HepG2 (cell line): Measurements from ENCODE around the gene ZBED5. TPM values are rescaled to one million over a fixed set of nuclear protein-coding genes. Genes with fewer than 3 reads are reported as not detected.

Experiments used
- CHCHD3 ChIP-seq: sonication (generic); formaldehyde crosslinking; IDR thresholded peaks from 2 replicates; pipeline ENCODE4 v1.8.0; 2022; ENCODE audit warnings: mild to moderate bottlenecking, missing genetic modification reagents, moderate library complexity
- GZF1 ChIP-seq: sonication (generic); formaldehyde crosslinking; IDR thresholded peaks from 2 replicates; pipeline ENCODE4 v1.5.1; 2020; ENCODE audit warnings: mild to moderate bottlenecking, missing genetic modification reagents
- HHEX ChIP-seq: IDR thresholded peaks from 2 replicates; pipeline ENCODE4 v1.6.1; 2016; ENCODE audit warnings: control low read depth
- HOXA9 ChIP-seq: sonication (generic); formaldehyde crosslinking; IDR thresholded peaks from 2 replicates; pipeline ENCODE4 v1.8.1; 2022; ENCODE audit warnings: missing genetic modification reagents, mild to moderate bottlenecking, moderate library complexity, borderline replicate concordance
- KAT7 ChIP-seq: IDR thresholded peaks from 2 replicates; pipeline ENCODE4 v1.6.1; 2018; ENCODE audit warnings: borderline replicate concordance, missing compliant biosample characterization
- MXI1 ChIP-seq: IDR thresholded peaks from 3 replicates; pipeline ENCODE4 v1.6.1; 2012; ENCODE audit warnings: low read depth, low read length, inconsistent platforms, borderline replicate concordance
- PHF8 ChIP-seq: sonication (generic); formaldehyde crosslinking; IDR thresholded peaks from 2 replicates; pipeline ENCODE4 v1.5.0; 2020; ENCODE audit warnings: missing genetic modification reagents
- PRMT3 ChIP-seq: sonication (generic); formaldehyde crosslinking; IDR thresholded peaks from 2 replicates; pipeline ENCODE4 v1.8.1; 2022; ENCODE audit warnings: low read depth, mild to moderate bottlenecking, moderate library complexity, missing genetic modification reagents, borderline replicate concordance
- SATB2 ChIP-seq: sonication (generic); formaldehyde crosslinking; IDR thresholded peaks from 2 replicates; pipeline ENCODE4 v1.5.0; 2020; ENCODE audit warnings: missing genetic modification reagents
- SETDB1 ChIP-seq: sonication (generic); formaldehyde crosslinking; IDR thresholded peaks from 2 replicates; pipeline ENCODE4 v1.5.1; 2020; ENCODE audit warnings: missing genetic modification reagents, mild to moderate bottlenecking, borderline replicate concordance
- SOX13 ChIP-seq, 3 experiments: fragments of 450-650 bp in 1 of 3; sonication (generic) in 1 of 3; formaldehyde crosslinking in 1 of 3; IDR thresholded peaks in 2 of 3; conservative IDR thresholded peaks in 1 of 3; 2 replicates each; pipeline versions ENCODE4 v1.5.0 to v1.6.1; 2016 to 2020; ENCODE audit warnings: antibody characterized with exemption in 1 of 3, mild to moderate bottlenecking in 1 of 3, missing compliant biosample characterization in 1 of 3, missing genetic modification reagents in 1 of 3, moderate library complexity in 1 of 3
- SOX6 ChIP-seq, 2 experiments: fragments of 450-650 bp in 1 of 2; sonication (generic) in 1 of 2; formaldehyde crosslinking in 1 of 2; IDR thresholded peaks; 2 replicates each; pipeline versions ENCODE4 v1.4.0 to v1.6.1; 2017 to 2020; ENCODE audit warnings: antibody characterized with exemption in 1 of 2, mild to moderate bottlenecking in 1 of 2, missing genetic modification reagents in 1 of 2
- YEATS4 ChIP-seq: sonication (generic); formaldehyde crosslinking; IDR thresholded peaks from 2 replicates; pipeline ENCODE4 v1.4.0; 2020; ENCODE audit warnings: missing genetic modification reagents, borderline replicate concordance
- ZFY ChIP-seq: sonication (generic); formaldehyde crosslinking; IDR thresholded peaks from 2 replicates; pipeline ENCODE4 v1.4.0; 2020; ENCODE audit warnings: missing genetic modification reagents
- ZNF17 ChIP-seq: sonication (generic); formaldehyde crosslinking; IDR thresholded peaks from 2 replicates; pipeline ENCODE4 v1.5.0; 2020; ENCODE audit warnings: mild to moderate bottlenecking, missing genetic modification reagents
- ZNF235 ChIP-seq: sonication (generic); formaldehyde crosslinking; IDR thresholded peaks from 2 replicates; pipeline ENCODE4 v1.8.1; 2023; ENCODE audit warnings: mild to moderate bottlenecking, missing genetic modification reagents, borderline replicate concordance
- ZNF451 ChIP-seq: sonication (generic); formaldehyde crosslinking; IDR thresholded peaks from 2 replicates; pipeline ENCODE4 v1.5.0; 2020; ENCODE audit warnings: mild to moderate bottlenecking, missing genetic modification reagents
- ZNF564 ChIP-seq: sonication (generic); formaldehyde crosslinking; IDR thresholded peaks from 2 replicates; pipeline ENCODE4 v1.8.1; 2023; ENCODE audit warnings: mild to moderate bottlenecking, missing genetic modification reagents
- polyA plus RNA-seq, 8 experiments: library from polyadenylated mRNA; depleted of rRNA in 3 of 8; stranded (reverse) in 7 of 8; unstranded in 1 of 8; fragments of >200 nt; fragmentation: Illumina TruSeq in 4 of 8; extraction: Trizol in 4 of 8; gene quantifications; 2 replicates each; pipeline versions ENCODE4 v1.2.1 to v1.2.3, GENCODE V29; 2011 to 2016; ENCODE audit warnings: low read depth in 4 of 8, missing spikeins in 1 of 8, mixed read lengths in 1 of 8; ENCODE audit not compliant: insufficient read depth in 1 of 8
- total RNA-seq, 5 experiments: library from RNA; depleted of rRNA; stranded (reverse); fragments of >200 nt; fragmentation: Illumina TruSeq; extraction: Trizol; gene quantifications; 2 replicates each; pipeline ENCODE4 v1.2.3, GENCODE V29; 2016; ENCODE audit warnings: low read depth in 1 of 5
- TF ChIP-seq, protein P1 (sequence below): sonication (generic); formaldehyde crosslinking; IDR thresholded peaks from 2 replicates; pipeline ENCODE4 v1.4.0; 2020; ENCODE audit warnings: mild to moderate bottlenecking, missing genetic modification reagents
- TF ChIP-seq, protein P2 (sequence below): IDR thresholded peaks from 2 replicates; pipeline ENCODE4 v1.6.1; 2016; ENCODE audit warnings: missing genetic modification reagents, missing compliant biosample characterization
- TF ChIP-seq, protein P3 (sequence below): sonication (generic); formaldehyde crosslinking; IDR thresholded peaks from 2 replicates; pipeline ENCODE4 v1.4.0; 2020; ENCODE audit warnings: mild to moderate bottlenecking, low read depth, missing genetic modification reagents

ZBED5 gene
- total and polyA plus RNA-seq, 2 of the 13 experiments (the other 11 are each of a cell fraction or from before 2014, with no cell fraction given): 18.2 to 38.6 TPM

DNA sequence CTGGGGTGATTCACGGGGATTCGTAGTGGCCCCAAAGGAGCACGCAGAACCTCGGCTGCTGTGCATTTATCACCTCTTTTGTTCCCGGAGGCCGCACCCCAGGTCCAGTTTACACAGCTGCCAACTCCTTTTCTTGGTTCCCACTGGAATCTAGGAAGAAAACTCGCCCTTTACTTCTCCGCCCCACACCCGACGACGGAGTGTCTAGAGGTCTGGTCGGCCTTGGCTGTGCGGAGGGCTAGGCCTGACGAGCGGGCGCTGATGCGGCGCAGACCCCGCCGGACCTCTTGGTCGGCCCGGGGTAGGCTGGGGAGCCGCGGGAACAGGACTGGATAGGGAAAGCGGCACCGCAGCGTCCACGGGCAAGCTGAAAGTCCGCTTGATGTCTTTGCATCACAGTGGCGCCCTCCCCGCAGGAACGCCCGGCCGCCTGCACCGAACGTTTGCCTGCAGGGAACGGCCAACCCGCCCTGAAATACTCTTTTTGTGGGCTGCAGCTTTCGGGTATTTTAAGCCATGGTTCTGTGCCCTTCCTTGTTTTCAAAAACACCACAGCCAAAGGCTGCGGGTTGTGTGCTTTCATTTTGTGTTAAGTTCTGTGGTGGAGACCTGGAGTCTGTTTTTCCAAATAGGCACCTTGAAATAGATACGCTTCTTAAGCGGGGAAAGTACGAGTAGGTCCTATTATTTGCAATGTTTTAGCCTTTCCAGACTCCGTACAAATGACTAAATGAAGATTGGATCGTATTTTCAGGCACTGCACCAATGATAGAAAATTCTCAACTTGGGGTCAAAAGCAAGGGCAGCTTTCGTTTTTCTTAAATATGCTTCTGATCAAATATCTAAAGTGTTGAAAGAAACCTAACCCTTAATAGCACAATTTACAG, 829 bp upstream of the ZBED5 start (continued):
- TF ChIP-seq, protein P1, sequence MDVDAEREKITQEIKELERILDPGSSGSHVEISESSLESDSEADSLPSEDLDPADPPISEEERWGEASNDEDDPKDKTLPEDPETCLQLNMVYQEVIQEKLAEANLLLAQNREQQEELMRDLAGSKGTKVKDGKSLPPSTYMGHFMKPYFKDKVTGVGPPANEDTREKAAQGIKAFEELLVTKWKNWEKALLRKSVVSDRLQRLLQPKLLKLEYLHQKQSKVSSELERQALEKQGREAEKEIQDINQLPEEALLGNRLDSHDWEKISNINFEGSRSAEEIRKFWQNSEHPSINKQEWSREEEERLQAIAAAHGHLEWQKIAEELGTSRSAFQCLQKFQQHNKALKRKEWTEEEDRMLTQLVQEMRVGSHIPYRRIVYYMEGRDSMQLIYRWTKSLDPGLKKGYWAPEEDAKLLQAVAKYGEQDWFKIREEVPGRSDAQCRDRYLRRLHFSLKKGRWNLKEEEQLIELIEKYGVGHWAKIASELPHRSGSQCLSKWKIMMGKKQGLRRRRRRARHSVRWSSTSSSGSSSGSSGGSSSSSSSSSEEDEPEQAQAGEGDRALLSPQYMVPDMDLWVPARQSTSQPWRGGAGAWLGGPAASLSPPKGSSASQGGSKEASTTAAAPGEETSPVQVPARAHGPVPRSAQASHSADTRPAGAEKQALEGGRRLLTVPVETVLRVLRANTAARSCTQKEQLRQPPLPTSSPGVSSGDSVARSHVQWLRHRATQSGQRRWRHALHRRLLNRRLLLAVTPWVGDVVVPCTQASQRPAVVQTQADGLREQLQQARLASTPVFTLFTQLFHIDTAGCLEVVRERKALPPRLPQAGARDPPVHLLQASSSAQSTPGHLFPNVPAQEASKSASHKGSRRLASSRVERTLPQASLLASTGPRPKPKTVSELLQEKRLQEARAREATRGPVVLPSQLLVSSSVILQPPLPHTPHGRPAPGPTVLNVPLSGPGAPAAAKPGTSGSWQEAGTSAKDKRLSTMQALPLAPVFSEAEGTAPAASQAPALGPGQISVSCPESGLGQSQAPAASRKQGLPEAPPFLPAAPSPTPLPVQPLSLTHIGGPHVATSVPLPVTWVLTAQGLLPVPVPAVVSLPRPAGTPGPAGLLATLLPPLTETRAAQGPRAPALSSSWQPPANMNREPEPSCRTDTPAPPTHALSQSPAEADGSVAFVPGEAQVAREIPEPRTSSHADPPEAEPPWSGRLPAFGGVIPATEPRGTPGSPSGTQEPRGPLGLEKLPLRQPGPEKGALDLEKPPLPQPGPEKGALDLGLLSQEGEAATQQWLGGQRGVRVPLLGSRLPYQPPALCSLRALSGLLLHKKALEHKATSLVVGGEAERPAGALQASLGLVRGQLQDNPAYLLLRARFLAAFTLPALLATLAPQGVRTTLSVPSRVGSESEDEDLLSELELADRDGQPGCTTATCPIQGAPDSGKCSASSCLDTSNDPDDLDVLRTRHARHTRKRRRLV (CRISPR knock-in tag): 0 out of 2 replicates have a peak, but pooled peaks have one; percentile 8
- TF ChIP-seq ZFY (CRISPR knock-in tag) (peak; percentile 74), HOXA9 (CRISPR knock-in tag) (peak; percentile 42; the same call in 1 of the 2 replicates), SATB2 (CRISPR knock-in tag) (no peak), ZNF17 (CRISPR knock-in tag) (peak; percentile 68; the same call in 1 of the 2 replicates), YEATS4 (CRISPR knock-in tag) (0 out of 2 replicates have a peak, but pooled peaks have one; percentile 13), PRMT3 (0 out of 2 replicates have a peak, but pooled peaks have one; percentile 70), ZNF451 (CRISPR knock-in tag) (peak; percentile 60; the same call in 1 of the 2 replicates), SOX6 (IDR thresholded peaks at IDR 0.05) (no peak), SOX6 (CRISPR knock-in tag; IDR thresholded peaks at IDR 0.05) (peak; percentile 46), PHF8 (peak; percentile 60; the same call in 1 of the 2 replicates), KAT7 (CRISPR knock-in tag) (0 out of 2 replicates have a peak, but pooled peaks have one; percentile 71), SOX13 (IDR thresholded peaks at IDR 0.05) (no peak), SOX13 (CRISPR knock-in tag; conservative IDR thresholded peaks at IDR 0.05 in 1 of 2, IDR thresholded peaks at IDR 0.05 in 1 of 2) (peak in 1 of 2 experiments; percentile 13; a peak in 1 of 4 replicates), ZNF235 (peak; percentile 25; the same call in 1 of the 2 replicates), SETDB1 (CRISPR knock-in tag) (no peak), GZF1 (CRISPR knock-in tag) (peak; percentile 81), HHEX (no peak), ZNF564 (CRISPR knock-in tag) (no peak), CHCHD3 (CRISPR knock-in tag) (no peak), MXI1 (0 out of 3 replicates have a peak, but pooled peaks have one; percentile 11)
- TF ChIP-seq, protein P2, sequence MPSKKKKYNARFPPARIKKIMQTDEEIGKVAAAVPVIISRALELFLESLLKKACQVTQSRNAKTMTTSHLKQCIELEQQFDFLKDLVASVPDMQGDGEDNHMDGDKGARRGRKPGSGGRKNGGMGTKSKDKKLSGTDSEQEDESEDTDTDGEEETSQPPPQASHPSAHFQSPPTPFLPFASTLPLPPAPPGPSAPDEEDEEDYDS (CRISPR knock-in tag): no peak
- TF ChIP-seq, protein P3, sequence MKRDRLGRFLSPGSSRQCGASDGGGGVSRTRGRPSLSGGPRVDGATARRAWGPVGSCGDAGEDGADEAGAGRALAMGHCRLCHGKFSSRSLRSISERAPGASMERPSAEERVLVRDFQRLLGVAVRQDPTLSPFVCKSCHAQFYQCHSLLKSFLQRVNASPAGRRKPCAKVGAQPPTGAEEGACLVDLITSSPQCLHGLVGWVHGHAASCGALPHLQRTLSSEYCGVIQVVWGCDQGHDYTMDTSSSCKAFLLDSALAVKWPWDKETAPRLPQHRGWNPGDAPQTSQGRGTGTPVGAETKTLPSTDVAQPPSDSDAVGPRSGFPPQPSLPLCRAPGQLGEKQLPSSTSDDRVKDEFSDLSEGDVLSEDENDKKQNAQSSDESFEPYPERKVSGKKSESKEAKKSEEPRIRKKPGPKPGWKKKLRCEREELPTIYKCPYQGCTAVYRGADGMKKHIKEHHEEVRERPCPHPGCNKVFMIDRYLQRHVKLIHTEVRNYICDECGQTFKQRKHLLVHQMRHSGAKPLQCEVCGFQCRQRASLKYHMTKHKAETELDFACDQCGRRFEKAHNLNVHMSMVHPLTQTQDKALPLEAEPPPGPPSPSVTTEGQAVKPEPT: peak; percentile 61; the same call in 1 of the 2 replicates
